HG03378 (cell line): ENCODE results near the gene GTF2IRD1.
"Not testable (repeated sequence)": the region's sequence is repeated elsewhere in the genome, so short reads cannot be mapped to it uniquely, and the experiment has no call there.

Source experiments
- ATAC-seq: cut with Tn5 transposase; IDR thresholded peaks from one replicate; pipeline ENCODE4 v1.9.1; 2021; ENCODE audit warnings: mild to moderate bottlenecking, moderate library complexity; ENCODE audit not compliant: unreplicated experiment

The GTF2IRD1 gene

GRCh38 chr7:74544706-74545469 lies 91.2 kb downstream of the GTF2IRD1 start:
- no peak for ATAC-seq

GRCh38 chr7:74545921-74546320 lies 92.2 kb downstream of the GTF2IRD1 start:
- no peak for ATAC-seq

GRCh38 chr7:74553596-74554012 lies 99.9 kb downstream of the GTF2IRD1 start:
- ATAC-seq = not testable (repeated sequence)

GRCh38 chr7:74554178-74554577 lies 100.5 kb downstream of the GTF2IRD1 start:
- no peak for ATAC-seq

- ATAC-seq = no peak
Measured at GRCh38 chr7:74560086-74560719, 106.5 kb downstream of the GTF2IRD1 start.

- no peak for ATAC-seq
Measured at GRCh38 chr7:74561898-74562613, 108.3 kb downstream of the GTF2IRD1 start.

- ATAC-seq = not testable (repeated sequence)
Measured at GRCh38 chr7:74563639-74564038, 109.9 kb downstream of the GTF2IRD1 start.

- no peak for ATAC-seq
Measured at GRCh38 chr7:74567318-74567668, 113.6 kb downstream of the GTF2IRD1 start.

GRCh38 chr7:74568658-74569057 lies 115.0 kb downstream of the GTF2IRD1 start:
- no peak for ATAC-seq

GRCh38 chr7:74569501-74570075 lies 115.9 kb downstream of the GTF2IRD1 start:
- no peak for ATAC-seq

GRCh38 chr7:74570533-74571156 lies 116.9 kb downstream of the GTF2IRD1 start:
- no peak for ATAC-seq

- ATAC-seq = no peak
Measured at GRCh38 chr7:74572301-74572979, 118.7 kb downstream of the GTF2IRD1 start.

GRCh38 chr7:74573512-74573911 lies 119.8 kb downstream of the GTF2IRD1 start:
- no peak for ATAC-seq

GRCh38 chr7:74575083-74575784 lies 121.5 kb downstream of the GTF2IRD1 start:
- ATAC-seq = no peak

GRCh38 chr7:74575811-74576210 lies 122.1 kb downstream of the GTF2IRD1 start:
- ATAC-seq = no peak

- no peak for ATAC-seq
Measured at GRCh38 chr7:74579800-74580685, 126.3 kb downstream of the GTF2IRD1 start.

GRCh38 chr7:74581916-74582440 lies 128.3 kb downstream of the GTF2IRD1 start:
- no peak for ATAC-seq

GRCh38 chr7:74582447-74583039 lies 128.8 kb downstream of the GTF2IRD1 start:
- ATAC-seq = no peak
